WERI-Rb-1 (cell line): ENCODE results near the gene EIF1AD.

ENCODE experiments used
- DNase-seq: peaks from one replicate; pipeline ENCODE4 v3.0.0-alpha.2; 2020
- H3K27ac ChIP-seq: fragments of 250-450 bp; sonication (Bioruptor Pico); 2 replicates; pipeline ENCODE4 v1.5.1; 2020; ENCODE audit warnings: mild to moderate bottlenecking, moderate library complexity
- H3K27me3 ChIP-seq: fragments of 250-450 bp; sonication (Bioruptor Pico); 2 replicates; pipeline ENCODE4 v1.5.1; 2021; ENCODE audit warnings: mild to moderate bottlenecking, low read depth, moderate library complexity; ENCODE audit not compliant: insufficient read depth, severe bottlenecking
- H3K36me3 ChIP-seq: fragments of 250-450 bp; sonication (Bioruptor Pico); 2 replicates; pipeline ENCODE4 v1.5.1; 2020; ENCODE audit warnings: mild to moderate bottlenecking, moderate library complexity
- H3K4me3 ChIP-seq: 2 replicates; pipeline ENCODE4 v1.5.1; 2011; ENCODE audit warnings: low read depth, mild to moderate bottlenecking, control low read depth, low read length
- H3K9me3 ChIP-seq: fragments of 250-450 bp; sonication (Bioruptor Pico); 2 replicates; pipeline ENCODE4 v1.5.1; 2021; ENCODE audit warnings: mild to moderate bottlenecking, moderate library complexity; ENCODE audit not compliant: severe bottlenecking
- CTCF ChIP-seq: IDR thresholded peaks from 2 replicates; pipeline ENCODE4 v1.5.1; 2011; ENCODE audit warnings: low read depth, mild to moderate bottlenecking, control low read depth, inconsistent platforms, low read length

The EIF1AD gene

GRCh38 chr11:65983589-65983987 lies 18.4 kb downstream of the EIF1AD start:
- peaks cover 6% of the 10 kb centered on the region for H3K36me3 ChIP-seq
- no peaks in the 10 kb centered on the region for H3K27me3 ChIP-seq
- no peak overlapping the region for H3K27ac ChIP-seq
- TF ChIP-seq CTCF = no peak
- no peak overlapping the region for H3K4me3 ChIP-seq
- H3K9me3 ChIP-seq = no peaks in the 10 kb centered on the region
- no peak for DNase-seq

- H3K9me3 ChIP-seq = no peaks in the 10 kb centered on the region
- no peaks in the 10 kb centered on the region for H3K27me3 ChIP-seq
- DNase-seq = no peak
Measured at GRCh38 chr11:65982824-65983588, 19.0 kb downstream of the EIF1AD start.

GRCh38 chr11:65981972-65982823 lies 19.8 kb downstream of the EIF1AD start:
- no peak for TF ChIP-seq CTCF
- no peaks in the 10 kb centered on the region for H3K27me3 ChIP-seq
- peaks cover 20% of the 10 kb centered on the region for H3K36me3 ChIP-seq
- H3K9me3 ChIP-seq = no peaks in the 10 kb centered on the region
- H3K4me3 ChIP-seq = no peak overlapping the region
- H3K27ac ChIP-seq = no peak overlapping the region
- DNase-seq = no peak

More at GRCh38 chr11:65982824-65983588, 19.0 kb downstream of the EIF1AD start:
- peaks cover 12% of the 10 kb centered on the region for H3K36me3 ChIP-seq
- TF ChIP-seq CTCF = no peak
- H3K27ac ChIP-seq = no peak overlapping the region
- H3K4me3 ChIP-seq = no peak overlapping the region

GRCh38 chr11:65981101-65981740 lies 20.7 kb downstream of the EIF1AD start:
- Histone ChIP-seq H3K27me3 (no peaks in the 10 kb centered on the region), H3K9me3 (no peaks in the 10 kb centered on the region), H3K27ac (no peak overlapping the region), H3K4me3 (no peak overlapping the region), H3K36me3 (peaks cover 27% of the 10 kb centered on the region)
- no peak for DNase-seq
- TF ChIP-seq CTCF = no peak

GRCh38 chr11:65979261-65979759 lies 22.6 kb downstream of the EIF1AD start:
- no peak for DNase-seq
- no peaks in the 10 kb centered on the region for H3K9me3 ChIP-seq
- no peak overlapping the region for H3K27ac ChIP-seq
- H3K27me3 ChIP-seq = no peaks in the 10 kb centered on the region
- H3K4me3 ChIP-seq = no peak overlapping the region
- no peak for TF ChIP-seq CTCF
- peaks cover 31% of the 10 kb centered on the region for H3K36me3 ChIP-seq
